SW 1271 (cell line): ENCODE data around the gene ERC2.

Source experiments
- DNase-seq, 2 experiments: peaks; one replicate each; lab custom pipeline; 2025; lab: John Stamatoyannopoulos, UW

The ERC2 gene

DNA sequence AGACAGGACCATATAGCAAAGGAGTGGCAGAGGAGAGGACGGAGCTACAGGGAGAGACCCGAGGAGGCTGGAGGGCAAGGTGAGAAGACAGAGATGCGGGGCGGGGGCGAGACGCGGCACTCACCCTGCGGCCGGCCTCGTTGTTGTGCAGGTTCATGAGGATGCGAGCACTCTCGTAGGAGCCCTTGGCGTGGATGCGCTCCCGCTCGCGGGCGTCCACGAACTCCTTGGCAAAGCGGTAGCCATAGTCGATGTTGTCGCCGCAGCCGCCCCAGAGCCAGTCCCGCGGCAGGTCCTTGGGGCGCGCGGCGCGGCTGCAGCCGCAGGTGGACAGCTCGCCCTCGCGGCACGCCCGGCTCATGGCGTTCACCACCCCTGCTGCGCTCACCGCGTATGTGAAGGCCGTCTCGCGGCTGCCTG lies 994.0 kb downstream of the ERC2 start:
- DNase-seq: no peak

DNA sequence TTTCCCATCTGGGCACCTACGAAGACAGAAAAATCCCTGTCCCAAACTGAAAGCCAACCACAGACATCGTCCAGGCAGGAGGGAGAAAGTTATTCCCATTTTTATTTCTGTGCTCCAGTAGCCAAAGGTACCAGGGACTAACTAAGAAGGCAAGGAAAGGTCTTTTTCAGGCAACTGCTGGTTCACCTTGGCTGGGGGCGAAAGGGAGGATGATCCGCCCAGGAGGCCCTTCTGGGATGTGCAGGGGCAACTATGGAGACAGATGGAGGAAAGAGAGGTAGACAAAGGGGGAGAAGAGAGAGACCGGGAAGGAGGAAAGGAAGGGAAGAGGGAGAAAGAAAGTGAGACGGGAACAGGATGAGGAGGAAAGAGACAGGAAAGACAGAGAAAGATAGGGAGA lies 994.5 kb downstream of the ERC2 start:
- DNase-seq: no peak

DNA sequence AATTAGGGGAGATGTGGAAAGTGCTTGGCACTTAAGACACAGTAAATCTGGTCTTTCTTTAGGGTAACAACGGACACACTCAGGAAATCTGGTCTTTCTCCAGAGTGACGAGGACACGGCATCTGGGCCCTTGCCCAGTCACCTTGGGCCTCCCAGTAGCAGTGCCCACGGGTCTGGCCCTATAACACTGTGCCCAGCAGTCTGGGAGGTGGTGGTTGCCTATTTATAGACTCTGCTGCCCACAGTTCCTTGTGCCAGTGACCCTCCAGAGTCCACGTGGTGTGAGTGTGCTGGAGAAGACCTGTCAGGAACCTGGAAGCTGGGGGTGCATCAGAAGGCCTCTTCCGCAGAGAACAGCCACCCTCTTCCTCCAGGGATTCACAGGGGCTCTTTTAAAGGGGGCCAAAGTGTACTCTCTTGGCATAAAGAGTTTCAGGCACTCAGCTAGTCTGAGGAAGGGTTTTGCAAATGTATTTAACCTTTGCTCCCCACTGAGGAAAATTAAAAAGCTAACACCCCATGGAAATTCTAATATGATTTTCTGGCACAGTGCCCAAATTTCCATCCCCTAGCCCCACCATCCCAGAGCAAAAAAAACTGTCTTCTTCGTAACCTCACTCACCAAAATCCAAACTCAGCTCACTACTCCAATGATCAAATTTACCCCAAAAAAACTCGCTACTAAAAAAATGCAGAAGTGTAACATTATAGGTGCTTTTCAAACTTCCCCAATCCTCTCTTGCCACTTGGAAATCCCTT lies 996.6 kb downstream of the ERC2 start:
- no peak for DNase-seq

DNA sequence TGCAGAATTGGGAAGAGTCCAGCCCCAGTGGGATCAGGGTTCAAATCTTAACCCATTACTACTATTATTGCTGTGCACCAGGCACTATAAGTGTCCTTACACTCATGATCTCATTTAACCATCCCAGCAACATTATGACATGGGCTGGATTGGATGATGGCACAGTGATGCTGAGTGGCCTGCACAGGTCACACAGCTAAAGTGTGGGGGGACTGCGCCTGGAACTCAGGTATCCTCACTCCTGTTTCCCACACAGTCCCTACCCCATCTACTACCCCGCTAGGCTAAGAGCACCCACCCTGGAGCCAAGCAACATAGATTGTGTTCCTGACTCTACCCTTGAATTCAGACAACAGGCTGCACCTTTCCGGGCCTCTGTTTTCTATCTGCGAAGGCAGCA lies 997.2 kb downstream of the ERC2 start:
- no peak for DNase-seq

DNA sequence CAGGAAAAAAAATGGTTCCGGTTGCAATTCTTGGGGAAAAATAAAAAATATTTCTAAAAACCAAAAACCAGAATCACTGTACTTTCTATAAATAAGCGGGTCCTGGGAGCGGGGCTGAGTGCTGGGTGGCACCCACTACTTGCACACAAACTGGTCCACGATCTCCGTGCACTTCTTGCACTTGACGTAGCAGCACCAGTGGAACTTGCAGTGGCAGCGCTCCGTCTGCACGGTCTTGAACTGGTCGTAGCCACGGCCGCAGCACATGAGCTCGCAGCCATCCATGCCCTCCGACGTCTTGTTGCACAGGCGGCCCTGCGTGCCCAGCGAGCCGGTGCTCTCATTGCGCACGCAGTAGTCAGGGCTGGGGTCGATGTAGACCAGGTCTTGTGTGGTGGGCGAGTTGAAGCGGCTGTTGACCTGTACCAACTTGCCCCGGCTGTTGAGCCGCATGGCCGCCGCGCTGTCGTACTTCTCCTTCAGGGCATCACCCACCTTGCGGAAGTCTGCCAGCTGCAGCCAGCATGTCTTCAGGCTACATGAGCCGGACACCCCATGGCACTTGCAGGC lies 998.2 kb downstream of the ERC2 start:
- no peak for DNase-seq

DNA sequence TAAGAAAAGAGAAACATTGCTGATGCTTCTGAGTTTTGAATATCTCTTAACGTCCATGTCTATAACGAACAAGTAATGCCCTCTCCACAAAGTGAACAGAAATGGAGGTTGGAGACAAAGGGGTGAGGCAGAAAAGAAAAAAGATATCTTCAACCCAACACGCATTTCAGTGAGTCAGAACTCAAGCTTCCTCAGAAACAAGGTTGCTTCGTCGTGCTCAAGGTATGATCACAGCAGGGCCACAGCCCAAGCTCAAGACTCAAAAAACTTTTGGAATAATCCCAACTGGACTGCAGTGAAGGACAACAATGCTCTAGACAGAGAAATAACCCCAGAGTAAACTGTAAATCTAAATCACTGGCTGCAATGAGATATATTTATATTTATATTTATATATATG lies 1000.0 kb downstream of the ERC2 start:
- no peak for DNase-seq

DNA sequence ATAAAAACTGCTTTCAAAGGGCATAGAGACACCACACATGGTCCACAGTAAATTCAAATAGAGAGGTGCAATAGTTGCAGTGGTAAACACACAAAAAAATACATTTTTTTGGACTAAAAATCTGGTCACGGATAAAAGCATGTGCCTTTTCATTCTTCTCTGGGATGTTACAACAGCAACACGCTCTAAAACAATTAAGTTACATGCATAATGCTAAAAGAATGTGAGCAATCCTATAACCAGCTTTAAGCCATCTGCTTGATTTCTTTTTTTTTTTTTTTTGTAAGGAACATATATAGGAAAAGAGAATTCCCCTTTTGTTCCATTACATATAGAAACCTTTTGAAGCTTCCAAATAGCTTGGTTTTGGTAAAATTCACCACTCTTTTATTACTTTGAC lies 1001.2 kb downstream of the ERC2 start:
- no peak for DNase-seq

DNA sequence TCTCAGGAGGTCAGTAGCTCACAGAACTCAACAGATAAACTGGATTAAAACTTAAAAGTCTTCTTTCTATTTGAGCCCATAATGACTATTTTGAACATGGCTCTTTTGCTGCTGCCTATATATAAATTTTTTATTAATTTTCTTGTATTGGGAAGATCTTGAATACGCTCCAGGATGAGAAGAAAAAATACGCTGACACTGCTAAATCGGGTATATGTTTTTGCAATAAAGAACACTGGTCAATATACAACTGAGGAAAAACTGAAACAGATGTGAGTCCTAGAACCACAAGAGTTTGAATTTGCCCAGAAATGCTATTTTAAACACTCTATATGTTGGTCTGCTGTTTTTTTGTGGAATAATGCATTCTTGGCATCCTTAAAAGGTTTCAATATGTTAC lies 1001.7 kb downstream of the ERC2 start:
- no peak for DNase-seq

DNA sequence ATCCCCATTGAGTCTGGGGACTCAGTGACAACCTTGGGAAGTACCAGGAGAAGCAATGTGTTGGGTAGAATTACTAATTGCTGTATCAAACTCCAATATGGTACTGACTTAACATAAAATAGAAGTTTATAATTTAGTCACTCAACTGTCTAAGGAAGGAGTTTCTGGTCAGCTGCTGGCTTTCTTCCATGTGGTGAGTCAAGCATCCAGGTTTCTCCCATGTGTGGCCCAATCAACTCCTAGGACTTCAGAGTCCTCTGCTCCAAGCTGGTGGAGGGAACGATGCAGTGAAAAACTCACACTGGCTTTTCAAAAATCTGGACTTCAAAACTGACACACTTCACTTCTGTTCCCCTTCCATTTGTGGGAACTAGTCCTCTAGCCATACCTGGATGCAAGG lies 1006.4 kb downstream of the ERC2 start:
- DNase-seq: no peak

DNA sequence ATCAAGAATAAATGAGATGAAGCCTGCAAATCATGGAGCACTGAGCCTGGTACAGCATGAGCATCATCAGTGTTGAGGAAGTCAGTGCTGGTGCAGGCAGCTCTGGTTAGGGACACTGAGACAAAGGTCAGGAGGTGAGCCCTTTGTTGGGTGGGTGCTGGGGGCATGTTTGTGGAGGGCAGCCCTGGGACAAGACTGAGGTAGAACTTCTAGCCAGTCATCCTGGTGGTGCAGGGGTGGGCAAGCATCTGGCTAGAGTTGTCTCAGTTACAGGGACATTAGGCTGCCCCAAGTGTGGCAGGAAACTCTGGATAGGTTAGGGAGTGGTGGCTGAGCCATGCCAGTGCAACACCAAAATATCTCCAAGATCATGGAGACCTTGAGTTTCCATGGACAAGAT lies 1008.4 kb downstream of the ERC2 start:
- DNase-seq: no peak
